ENCODE results near the gene AAMP. TPM values are rescaled to one million over a fixed set of nuclear protein-coding genes. Genes with fewer than 3 reads are reported as not detected.
A peak's percentile ranks its signal among the peaks of the same experiment; 100 is the strongest.
"Not testable (repeated sequence)": the region's sequence is repeated elsewhere in the genome, so short reads cannot be mapped to it uniquely, and the experiment has no call there.

The AAMP gene
- total RNA-seq (ENCODE audit: low replicate concordance): 82.2 and 97.8 TPM in 2 replicates
- long read RNA-seq, transcript AAMP-204 (11 exons, 1,804 nt): minor isoform, 58 of 563 reads
- long read RNA-seq, transcript AAMP-201 (11 exons, 1,886 nt): major isoform, 460 of 563 reads
- long read RNA-seq, transcript AAMP-209 (10 exons, 1,833 nt): minor isoform, 5 of 563 reads
- long read RNA-seq, partial matches to known transcripts: 9 of 563 reads
- long read RNA-seq, other reads (novel, unspliced or antisense): 27 of 563 reads

GRCh38 chr2:218269900-218270720 lies at the start of gene AAMP, which contains the start of gene PNKD:
Gene AAMP, minus strand, starts transcription at chr2:218270137. Its CDS starts 51 bp downstream, at chr2:218270086.
Gene PNKD, plus strand, starts transcription at chr2:218270519. Its CDS starts 17 bp downstream, at chr2:218270536.
- Mint-ChIP-seq H3K4me3 (peak within 1 kb of the TSS; percentile 93), H3K27ac (peak within 1 kb of the TSS; percentile 93), H3K9me3 (no peaks in the 10 kb centered on the region), H3K4me1 (ENCODE audit: unreplicated experiment) (peaks cover 32% of the 10 kb centered on the region), H3K36me3 (peaks cover 17% of the 10 kb centered on the region), H3K27me3 (no peaks in the 10 kb centered on the region)
- TF ChIP-seq CTCF (conservative IDR thresholded peaks at IDR 0.05): no peak
- peak; percentile 100 for DNase-seq (ENCODE audit: extremely low spot score, unreplicated experiment)

GRCh38 chr2:218318241-218318640 lies 48.3 kb upstream of the AAMP start:
- Mint-ChIP-seq H3K9me3 (no peaks in the 10 kb centered on the region), H3K27me3 (no peaks in the 10 kb centered on the region)

GRCh38 chr2:218317835-218318234 lies 47.9 kb upstream of the AAMP start:
- Mint-ChIP-seq H3K4me3 (no peak overlapping the region), H3K27me3 (no peaks in the 10 kb centered on the region), H3K36me3 (no peaks in the 10 kb centered on the region), H3K4me1 (ENCODE audit: unreplicated experiment) (peaks cover 41% of the 10 kb centered on the region), H3K9me3 (no peaks in the 10 kb centered on the region), H3K27ac (no peak overlapping the region)
- no peak for DNase-seq (ENCODE audit: extremely low spot score, unreplicated experiment)
- no peak for TF ChIP-seq CTCF (conservative IDR thresholded peaks at IDR 0.05)

More at GRCh38 chr2:218318241-218318640, 48.3 kb upstream of the AAMP start:
- peaks cover 41% of the 10 kb centered on the region for H3K4me1 Mint-ChIP-seq (ENCODE audit: unreplicated experiment)
- no peak for TF ChIP-seq CTCF (conservative IDR thresholded peaks at IDR 0.05)
- H3K4me3 Mint-ChIP-seq: no peak overlapping the region
- DNase-seq (ENCODE audit: extremely low spot score, unreplicated experiment): no peak
- H3K27ac Mint-ChIP-seq: no peak overlapping the region
- H3K36me3 Mint-ChIP-seq: no peaks in the 10 kb centered on the region

GRCh38 chr2:218317303-218317630 lies 47.3 kb upstream of the AAMP start:
- Mint-ChIP-seq H3K4me1 (ENCODE audit: unreplicated experiment) (peaks cover 39% of the 10 kb centered on the region), H3K4me3 (no peak overlapping the region), H3K27ac (peak overlapping the region; percentile 77), H3K9me3 (no peaks in the 10 kb centered on the region), H3K27me3 (no peaks in the 10 kb centered on the region), H3K36me3 (no peaks in the 10 kb centered on the region)
- no peak for DNase-seq (ENCODE audit: extremely low spot score, unreplicated experiment)
- no peak for TF ChIP-seq CTCF (conservative IDR thresholded peaks at IDR 0.05)

GRCh38 chr2:218315397-218315796 lies 45.5 kb upstream of the AAMP start:
- Mint-ChIP-seq H3K9me3 (no peaks in the 10 kb centered on the region), H3K27ac (no peak overlapping the region), H3K4me1 (ENCODE audit: unreplicated experiment) (peaks cover 46% of the 10 kb centered on the region), H3K27me3 (no peaks in the 10 kb centered on the region), H3K36me3 (no peaks in the 10 kb centered on the region), H3K4me3 (no peak overlapping the region)
- DNase-seq (ENCODE audit: extremely low spot score, unreplicated experiment): no peak
- TF ChIP-seq CTCF (conservative IDR thresholded peaks at IDR 0.05): no peak

- peaks cover 39% of the 10 kb centered on the region for H3K4me1 Mint-ChIP-seq (ENCODE audit: unreplicated experiment)
- H3K27me3 Mint-ChIP-seq; H3K36me3 Mint-ChIP-seq; H3K9me3 Mint-ChIP-seq; H3K27ac Mint-ChIP-seq; DNase-seq (ENCODE audit: extremely low spot score, unreplicated experiment); H3K4me3 Mint-ChIP-seq: not testable (repeated sequence)
Measured at GRCh38 chr2:218314764-218315163, 44.8 kb upstream of the AAMP start.
